Frontal cortex (tissue), 4 donors: ENCODE data around the gene SEC61A2. TPM values are rescaled to one million over a fixed set of nuclear protein-coding genes. Genes with fewer than 3 reads are reported as not detected.
"Not testable (repeated sequence)": the region's sequence is repeated elsewhere in the genome, so short reads cannot be mapped to it uniquely, and the experiment has no call there.

Experiments used
- DNase-seq, 2 donors: peaks; one replicate each; pipeline ENCODE4 v3.0.0; 2012; ENCODE audit warnings: low spot score in 2 of 2
- FAIRE-seq: peaks from 2 replicates; lab custom pipeline; 2012; peaks lifted over from hg19 to GRCh38; lab: Jason Lieb, UNC
- total RNA-seq: library from RNA; depleted of rRNA; stranded (reverse); fragments of >200 nt; gene quantifications from one replicate; pipeline ENCODE4 v1.2.3, GENCODE V29; 2014
- donor health status: control.
- donor health status: control.
- donor health status: control.

The SEC61A2 gene
- total RNA-seq, 1 donor from 2014 or later = 45.7 TPM

DNA sequence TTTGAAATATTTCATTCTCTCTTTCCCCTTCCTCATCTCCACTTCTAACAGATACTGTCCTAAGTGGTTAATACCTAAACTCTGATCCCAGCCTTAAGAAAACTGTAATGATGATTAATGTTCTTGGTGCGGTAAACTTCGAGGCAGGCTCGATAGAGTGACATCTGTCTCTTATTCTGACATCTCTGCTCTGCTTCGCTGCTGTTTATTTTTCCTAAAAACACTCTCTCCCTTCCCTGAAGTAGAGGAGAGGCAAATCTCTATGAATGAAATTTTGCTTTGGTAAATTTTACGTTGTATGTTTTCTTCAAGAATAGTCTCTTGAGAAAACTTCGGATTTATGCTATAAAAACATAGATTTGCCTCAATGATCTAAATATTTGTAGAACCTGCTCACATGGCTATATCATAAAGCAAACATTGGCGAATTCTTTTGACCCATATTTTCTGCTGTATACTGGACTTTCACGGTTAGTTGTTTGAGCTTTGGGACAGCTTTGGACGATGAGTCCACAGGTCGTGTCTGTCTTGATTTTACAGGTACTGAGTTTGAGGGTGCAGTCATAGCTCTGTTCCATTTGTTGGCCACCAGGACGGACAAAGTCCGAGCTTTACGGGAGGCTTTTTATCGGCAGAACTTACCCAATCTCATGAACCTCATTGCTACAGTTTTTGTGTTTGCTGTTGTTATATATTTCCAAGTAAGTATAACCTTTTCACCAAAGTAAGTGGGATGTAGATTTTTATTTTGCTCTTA, 27.1 kb downstream of the SEC61A2 start:
- FAIRE-seq (no peak), DNase-seq (no peak)

- DNase-seq (no peak), FAIRE-seq (no peak)
These were observed 28.6 kb downstream of the SEC61A2 start for GRCh38 chr10:12158111-12158510.

GRCh38 chr10:12160664-12161063, 31.2 kb downstream of the SEC61A2 start:
- FAIRE-seq (no peak), DNase-seq (no peak)

GRCh38 chr10:12162927-12163326, 33.5 kb downstream of the SEC61A2 start:
- DNase-seq (no peak), FAIRE-seq (no peak)

- FAIRE-seq = no peak
- DNase-seq = no peak
These were observed 34.6 kb downstream of the SEC61A2 start for GRCh38 chr10:12164085-12164484.

- DNase-seq (no peak), FAIRE-seq (no peak)
These were observed 35.6 kb downstream of the SEC61A2 start for GRCh38 chr10:12165036-12165435.

- FAIRE-seq = no peak
- no peak for DNase-seq
These were observed 36.7 kb downstream of the SEC61A2 start for GRCh38 chr10:12165999-12166775.

GRCh38 chr10:12171512-12171911, 42.0 kb downstream of the SEC61A2 start:
- not testable (repeated sequence) for FAIRE-seq, DNase-seq

GRCh38 chr10:12177642-12178041, 48.2 kb downstream of the SEC61A2 start:
- FAIRE-seq (no peak), DNase-seq (no peak)

DNA sequence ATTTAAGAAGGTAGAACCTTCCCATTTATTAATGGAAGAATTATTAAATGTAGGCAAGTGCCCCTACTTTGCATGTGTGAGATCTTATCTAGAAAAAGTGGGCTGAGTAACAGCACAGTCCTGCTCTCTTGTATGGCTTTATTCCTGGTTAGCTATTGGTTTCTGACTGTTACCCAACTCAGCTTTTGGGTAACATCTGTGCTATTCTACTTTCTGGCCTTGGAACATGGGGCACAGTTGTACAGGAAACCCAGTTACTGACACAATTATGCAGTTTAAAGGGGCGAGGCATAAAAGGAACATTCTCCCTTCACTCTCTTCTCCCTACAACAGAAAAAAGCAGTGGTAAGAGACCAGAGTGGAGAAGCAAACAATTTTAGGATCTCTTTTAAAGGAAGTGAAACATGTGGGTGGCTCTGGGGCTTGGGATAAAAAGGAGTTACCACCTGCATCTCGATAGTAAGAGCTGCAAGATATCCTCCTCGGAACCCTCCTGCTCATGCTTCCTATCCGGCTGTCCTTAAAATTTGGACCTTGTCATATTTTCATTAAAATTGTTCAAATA, 50.2 kb downstream of the SEC61A2 start:
- DNase-seq (no peak), FAIRE-seq (no peak)

DNA sequence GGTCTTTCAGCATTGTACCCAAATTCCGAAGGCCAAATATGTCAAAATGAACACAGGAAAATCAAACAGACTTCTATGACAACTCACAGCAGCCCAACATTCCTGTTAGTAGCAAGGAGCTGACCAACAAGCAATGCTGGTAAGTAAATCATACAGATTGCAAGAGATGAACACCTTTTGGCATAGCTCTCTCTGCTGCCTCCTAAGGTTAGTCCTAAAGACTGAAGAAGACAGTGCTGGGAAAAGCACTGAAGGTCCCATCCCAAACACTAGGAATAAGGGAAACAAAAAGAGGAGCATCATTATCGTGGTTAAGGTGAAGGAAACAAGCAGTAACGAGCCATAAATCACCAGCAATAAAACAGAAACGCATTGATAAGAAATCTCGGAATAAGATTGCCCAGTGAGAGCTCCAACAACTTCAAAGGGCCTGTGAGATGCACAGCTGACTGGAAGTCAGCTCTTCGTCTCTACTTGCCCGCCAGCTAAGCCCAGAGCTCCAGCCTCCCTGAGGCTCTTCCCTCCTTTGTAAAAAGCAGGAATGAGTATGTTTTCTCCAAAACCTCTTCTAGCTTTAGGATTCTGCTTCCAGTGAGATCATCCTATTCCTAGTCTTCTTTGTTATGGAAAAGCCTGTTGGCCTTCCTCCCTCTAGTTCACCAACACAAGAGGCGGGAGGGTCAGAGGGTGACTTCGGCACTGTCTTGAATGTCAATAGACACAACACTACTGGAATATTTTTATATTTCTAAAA, 50.9 kb downstream of the SEC61A2 start:
- DNase-seq (no peak), FAIRE-seq (no peak)

DNA sequence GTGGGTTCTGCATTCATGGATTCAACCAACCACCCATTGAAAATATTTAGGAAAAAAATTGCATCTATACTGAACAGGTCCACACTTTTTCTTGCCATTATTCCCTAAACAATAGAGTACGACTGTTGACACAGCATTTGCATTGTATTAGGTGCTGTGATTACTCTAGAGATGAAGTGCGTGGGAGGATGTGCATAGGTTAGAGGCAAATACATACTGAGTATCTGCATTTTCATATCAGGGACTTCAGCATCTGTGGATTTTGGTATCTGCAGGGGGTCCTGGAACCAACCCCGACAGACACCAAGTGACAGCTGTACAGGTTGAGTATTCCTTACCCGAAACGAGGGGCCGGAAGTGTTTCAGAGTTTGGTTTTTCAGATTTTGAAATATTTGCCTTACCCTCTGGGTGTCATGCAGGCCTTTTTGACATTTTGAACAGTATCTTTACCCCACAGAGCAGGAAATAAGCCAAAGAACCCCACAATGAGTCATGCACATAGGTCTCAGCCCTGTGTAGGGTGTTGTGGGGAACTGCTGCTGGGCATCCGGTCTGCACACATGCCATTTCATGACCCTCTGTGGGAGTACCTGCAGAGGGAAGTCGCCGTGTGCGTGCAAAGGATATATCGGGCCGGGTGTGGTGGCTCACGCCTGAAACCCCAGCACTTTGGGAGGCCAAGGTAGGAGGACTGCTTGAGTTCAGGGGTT, 51.7 kb downstream of the SEC61A2 start:
- no peak for DNase-seq

DNA sequence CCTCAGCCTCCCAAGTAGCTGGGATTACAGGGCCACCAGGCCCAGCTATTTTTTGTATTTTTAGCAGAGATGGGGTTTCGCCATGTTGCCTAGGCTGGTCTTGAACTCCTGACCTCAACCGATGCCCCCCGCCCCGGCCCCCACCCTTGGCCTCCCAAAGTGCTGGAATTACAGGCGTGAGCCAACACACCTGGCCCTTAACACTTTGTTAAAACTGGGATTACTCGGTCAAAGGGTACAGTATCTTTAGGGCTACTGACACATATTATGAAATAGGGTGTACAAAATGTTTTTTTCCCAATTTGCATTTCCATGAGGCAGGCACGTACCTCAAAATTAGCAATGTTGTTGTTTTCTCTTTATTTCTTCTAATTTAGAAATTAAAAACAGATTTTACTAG, 54.7 kb downstream of the SEC61A2 start:
- DNase-seq (no peak), FAIRE-seq (no peak)

More for the DNA sequence above, 51.7 kb downstream of the SEC61A2 start:
- no peak for FAIRE-seq

- FAIRE-seq (no peak), DNase-seq (no peak)
These were observed 56.8 kb downstream of the SEC61A2 start for GRCh38 chr10:12186323-12186722.

DNA sequence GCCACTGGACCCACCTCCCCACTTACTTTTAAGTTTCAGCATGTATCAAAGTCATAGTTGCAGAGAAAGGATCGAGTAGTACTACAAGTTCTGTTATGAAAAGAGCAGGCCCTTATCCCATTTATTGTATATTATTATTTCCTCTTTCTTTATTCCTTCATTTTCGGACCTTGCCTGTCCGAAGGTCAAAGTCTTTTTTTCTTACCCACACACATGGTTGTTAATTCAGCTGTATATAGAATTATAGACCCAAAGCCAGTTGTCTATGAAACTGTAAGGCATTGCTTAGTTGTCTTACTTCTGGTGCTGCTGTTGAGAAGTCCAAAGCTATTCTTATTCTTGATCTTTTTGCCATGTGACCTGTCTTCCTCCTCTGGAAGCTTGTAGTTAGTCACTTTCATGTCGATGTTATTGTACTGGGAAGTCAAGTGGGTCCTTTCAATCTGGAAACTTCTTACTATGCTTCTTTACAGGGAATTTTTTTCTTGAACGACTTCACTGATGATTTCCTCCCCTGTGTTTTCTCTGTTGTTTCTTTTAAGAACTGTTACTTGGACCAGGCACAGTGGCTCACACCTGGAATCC, 57.9 kb downstream of the SEC61A2 start:
- no peak for FAIRE-seq
- DNase-seq = no peak

DNA sequence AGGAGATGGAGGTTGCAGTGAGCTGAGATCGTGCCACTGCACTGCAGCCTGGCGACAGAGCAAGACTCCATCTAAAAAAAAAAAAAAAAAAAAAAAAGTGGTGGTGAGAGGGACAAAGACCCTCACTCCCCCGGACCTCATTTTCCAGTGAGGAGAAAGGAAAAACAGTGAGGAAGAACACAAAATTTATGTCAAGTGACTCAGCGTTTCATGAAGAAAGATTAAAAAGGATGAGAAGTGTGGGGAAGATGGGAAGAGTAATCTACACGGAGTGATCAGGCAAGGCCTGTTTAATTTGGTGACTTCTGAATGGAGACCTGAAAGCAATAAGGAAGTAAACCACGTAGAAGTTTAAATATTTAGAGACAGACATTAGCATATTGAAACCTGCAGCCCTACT, 59.2 kb downstream of the SEC61A2 start:
- FAIRE-seq (no peak), DNase-seq (no peak)

DNA sequence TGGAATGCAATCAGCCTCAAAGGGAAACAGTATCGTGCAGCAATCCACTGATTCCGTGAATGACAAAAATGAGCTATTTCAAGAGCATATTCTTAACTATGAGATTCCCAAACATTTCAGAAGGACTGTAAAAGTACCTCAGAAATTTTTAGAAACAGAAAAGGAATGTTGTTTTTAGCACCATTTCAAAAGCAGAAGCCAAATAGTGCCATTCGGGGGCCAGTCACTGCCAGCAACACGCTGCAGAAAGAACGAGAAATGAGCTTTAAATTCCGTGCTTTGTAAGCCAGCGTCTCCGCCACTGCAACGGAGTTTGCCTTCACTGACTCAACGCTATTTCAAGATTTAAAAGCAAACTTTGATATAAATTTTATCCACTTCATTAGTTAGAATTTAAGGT, 59.9 kb downstream of the SEC61A2 start:
- FAIRE-seq (no peak), DNase-seq (no peak)

GRCh38 chr10:12191715-12192114, 62.2 kb downstream of the SEC61A2 start:
- DNase-seq = no peak
- FAIRE-seq = no peak

- FAIRE-seq = no peak
These were observed 63.7 kb downstream of the SEC61A2 start for GRCh38 chr10:12193193-12193592.

More at GRCh38 chr10:12193193-12193592, 63.7 kb downstream of the SEC61A2 start:
- DNase-seq = no peak
